ENCODE measurements around the gene TLX2. TPM values are rescaled to one million over a fixed set of nuclear protein-coding genes. Genes with fewer than 3 reads are reported as not detected.
"Not testable (repeated sequence)": the region's sequence is repeated elsewhere in the genome, so short reads cannot be mapped to it uniquely, and the experiment has no call there.

TLX2 gene
- total RNA-seq, 1 donor from 2014 or later = not detected

DNA sequence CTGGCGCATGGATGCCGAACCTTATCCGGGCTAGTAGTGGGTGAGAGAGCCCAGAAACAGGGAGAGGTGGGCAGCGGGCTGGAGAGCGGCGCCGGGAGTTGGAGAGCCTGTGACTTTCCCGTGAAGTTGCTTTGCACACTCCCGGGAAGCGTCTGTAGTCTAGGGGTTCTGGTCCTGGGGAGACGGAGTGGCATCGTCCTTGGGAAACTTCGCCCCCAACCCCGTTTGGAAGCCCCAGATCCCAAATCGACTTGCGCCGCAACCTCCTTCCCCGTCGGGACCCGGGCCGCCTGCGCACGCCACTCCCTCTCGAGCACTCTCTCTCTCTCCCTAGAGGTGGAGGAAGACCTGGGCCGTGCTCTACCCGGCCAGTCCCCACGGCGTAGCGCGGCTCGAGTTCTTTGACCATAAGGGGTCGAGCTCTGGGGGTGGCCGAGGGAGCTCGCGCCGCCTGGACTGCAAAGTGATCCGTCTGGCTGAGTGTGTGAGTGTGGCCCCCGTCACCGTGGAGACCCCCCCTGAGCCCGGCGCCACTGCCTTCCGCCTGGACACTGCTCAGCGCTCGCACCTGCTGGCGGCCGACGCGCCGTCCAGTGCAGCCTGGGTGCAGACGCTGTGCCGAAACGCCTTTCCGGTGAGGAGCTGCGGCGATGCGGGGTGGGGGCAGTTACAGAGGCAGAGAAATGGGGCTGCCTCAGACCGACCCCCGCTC, 40.7 kb downstream of the TLX2 start:
- DNase-seq (ENCODE audit: low spot score) = peak; percentile 67

DNA sequence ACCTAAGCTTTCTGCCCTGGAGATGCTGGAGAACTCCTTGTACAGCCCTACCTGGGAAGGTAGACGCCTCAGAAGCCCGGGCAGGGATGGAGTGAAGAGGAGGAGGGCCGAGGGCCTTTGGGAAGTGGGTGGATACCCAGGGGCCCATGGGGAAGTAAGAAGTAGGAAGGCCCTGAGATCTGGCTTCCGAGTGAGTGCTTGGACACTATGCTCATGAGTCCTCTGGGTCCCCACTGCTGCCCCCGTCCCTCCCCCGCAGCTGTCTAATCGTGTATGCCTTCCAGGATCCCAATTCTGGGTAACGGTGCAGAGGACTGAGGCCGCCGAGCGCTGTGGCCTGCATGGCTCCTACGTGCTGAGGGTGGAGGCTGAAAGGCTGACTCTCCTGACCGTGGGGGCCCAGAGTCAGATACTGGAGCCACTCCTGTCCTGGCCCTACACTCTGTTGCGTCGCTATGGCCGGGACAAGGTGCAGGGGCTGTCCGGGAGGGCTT, 41.4 kb downstream of the TLX2 start:
- no peak for DNase-seq (ENCODE audit: low spot score)

DNA sequence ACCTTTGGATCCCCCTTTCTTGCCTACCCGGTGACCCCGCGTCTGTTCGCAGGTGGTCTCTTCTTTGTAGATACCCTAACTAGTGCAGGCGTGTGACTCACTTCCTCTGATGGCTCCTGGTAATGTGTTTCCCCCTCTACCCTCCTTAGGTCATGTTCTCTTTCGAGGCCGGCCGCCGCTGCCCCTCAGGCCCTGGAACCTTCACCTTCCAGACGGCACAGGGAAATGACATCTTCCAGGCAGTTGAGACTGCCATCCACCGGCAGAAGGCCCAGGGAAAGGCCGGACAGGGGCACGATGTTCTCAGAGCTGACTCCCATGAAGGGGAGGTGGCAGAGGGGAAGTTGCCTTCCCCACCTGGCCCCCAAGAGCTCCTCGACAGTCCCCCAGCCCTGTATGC, 41.9 kb downstream of the TLX2 start:
- DNase-seq (ENCODE audit: low spot score) = no peak

DNA sequence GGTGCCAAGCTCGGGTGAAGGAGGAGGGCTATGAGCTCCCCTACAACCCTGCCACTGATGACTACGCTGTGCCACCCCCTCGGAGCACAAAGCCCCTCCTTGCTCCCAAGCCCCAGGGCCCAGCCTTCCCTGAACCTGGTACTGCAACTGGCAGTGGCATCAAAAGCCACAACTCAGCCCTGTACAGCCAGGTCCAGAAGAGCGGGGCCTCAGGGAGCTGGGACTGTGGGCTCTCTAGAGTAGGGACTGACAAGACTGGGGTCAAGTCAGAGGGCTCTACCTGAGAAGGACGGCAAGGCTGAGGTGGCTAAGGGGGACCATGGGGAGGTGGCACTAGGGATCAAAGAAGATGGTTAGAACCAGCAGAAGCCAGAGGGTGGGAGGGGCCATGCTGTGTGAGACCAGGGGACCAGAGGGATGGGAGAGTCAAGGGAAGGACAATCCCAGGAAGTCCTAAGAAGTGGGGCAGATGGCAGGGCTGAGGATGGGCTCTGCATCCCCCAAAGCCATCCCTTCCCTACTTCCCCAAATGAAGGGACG, 42.7 kb downstream of the TLX2 start:
- no peak for DNase-seq (ENCODE audit: low spot score)

DNA sequence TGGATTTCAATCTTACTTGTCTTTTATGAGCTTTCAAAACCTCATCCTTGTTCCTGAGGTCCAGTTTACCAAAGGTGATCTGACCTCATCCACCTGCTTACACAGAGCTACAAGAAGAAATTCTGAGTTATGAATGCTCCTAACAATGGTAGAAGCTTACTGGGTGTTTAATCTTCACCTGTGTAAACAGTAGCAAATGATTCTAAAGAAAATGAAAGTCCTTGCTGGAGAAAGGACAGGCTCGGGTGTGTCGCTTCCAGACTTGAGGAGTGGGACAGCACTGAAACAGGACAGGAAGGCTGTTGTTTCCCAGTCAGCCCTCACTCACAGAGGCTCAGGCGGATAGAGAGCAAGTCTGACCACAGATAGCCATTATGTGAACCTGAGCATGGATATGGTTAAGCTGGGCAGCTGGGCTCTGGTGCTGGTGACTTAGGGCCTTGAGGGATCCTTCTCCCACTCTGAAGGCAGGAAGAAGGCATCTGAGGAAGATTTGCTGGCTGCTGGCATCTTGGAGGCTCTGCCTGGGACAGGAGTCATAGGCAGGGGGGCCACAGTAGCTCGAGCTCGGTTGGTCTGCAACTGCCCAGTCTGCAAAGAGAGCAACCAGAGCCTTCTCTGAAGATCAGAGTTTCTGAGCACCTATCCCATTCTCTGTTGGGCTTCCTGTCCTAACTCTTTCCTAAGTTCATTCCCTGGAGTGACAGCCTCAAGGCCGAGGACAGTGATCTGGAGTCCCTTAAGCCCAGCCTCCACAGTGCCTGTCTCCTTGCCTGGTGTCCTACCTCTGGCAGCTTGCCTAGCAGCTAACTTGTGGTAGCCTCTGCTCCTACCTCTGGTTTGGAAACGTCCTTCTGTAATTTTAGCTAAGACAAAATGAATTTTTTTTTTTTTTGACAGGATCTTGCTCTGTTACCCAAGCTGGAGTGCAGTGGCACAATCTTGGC, 44.3 kb downstream of the TLX2 start:
- DNase-seq (ENCODE audit: low spot score) = no peak

DNA sequence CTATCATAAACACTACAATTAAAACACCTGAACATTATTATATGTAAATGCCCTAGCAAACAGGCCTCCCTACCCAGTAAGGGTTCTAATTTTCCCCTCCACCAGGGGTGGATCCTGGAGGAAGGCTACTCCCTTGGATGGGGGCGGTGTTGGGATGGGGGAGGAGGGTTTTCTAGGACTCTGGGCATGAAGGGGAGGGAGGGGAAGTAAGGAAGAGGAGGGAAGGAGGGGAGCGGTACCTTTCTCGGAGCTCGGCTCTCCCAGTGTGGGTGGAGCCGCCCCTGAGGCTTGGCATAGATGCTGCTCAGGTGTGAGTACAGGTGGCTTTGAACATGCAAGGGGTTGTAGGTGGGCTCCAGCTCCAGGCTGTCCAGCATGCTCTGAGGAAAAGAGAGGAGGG, 45.7 kb downstream of the TLX2 start:
- no peak for DNase-seq (ENCODE audit: low spot score)

DNA sequence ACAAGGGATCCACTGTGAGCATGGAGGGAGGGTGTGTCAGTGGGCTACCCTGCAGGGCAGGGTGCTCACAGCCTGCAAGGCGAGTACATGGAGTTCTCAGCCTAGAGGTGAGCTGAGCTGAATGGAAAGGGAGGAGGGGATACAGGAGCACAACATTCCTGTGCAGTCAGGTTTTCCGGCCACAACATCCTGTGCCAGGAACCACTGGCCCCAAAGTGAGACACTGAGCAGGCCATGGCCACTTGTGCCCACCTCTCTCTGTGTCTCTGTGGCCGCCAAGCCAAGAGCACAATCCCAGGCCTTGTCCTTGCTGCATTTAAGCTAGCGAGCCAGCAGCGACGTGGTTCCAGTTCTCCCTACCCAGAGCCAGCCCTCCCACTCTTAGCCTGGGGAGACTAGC, 46.3 kb downstream of the TLX2 start:
- no peak for DNase-seq (ENCODE audit: low spot score)

DNA sequence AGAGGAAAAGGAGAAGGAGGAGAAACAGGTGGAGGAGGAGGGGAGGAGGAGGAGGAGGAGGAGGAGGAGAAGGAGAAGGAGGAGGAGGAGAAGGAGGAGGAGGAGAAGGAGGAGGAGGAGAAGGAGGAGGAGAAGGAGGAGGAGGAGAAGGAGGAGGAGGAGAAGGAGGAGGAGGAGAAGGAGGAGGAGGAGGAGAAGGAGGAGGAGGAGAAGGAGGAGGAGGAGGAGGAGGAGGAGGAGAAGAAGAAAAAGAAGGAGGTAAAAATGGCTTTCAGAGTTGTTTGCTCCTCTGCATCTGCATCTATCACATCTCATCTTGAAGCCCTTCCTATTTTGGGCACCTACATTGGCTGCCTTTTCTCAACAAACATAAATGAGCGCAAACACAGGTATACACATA, 46.8 kb downstream of the TLX2 start:
- DNase-seq (ENCODE audit: low spot score) = not testable (repeated sequence)

DNA sequence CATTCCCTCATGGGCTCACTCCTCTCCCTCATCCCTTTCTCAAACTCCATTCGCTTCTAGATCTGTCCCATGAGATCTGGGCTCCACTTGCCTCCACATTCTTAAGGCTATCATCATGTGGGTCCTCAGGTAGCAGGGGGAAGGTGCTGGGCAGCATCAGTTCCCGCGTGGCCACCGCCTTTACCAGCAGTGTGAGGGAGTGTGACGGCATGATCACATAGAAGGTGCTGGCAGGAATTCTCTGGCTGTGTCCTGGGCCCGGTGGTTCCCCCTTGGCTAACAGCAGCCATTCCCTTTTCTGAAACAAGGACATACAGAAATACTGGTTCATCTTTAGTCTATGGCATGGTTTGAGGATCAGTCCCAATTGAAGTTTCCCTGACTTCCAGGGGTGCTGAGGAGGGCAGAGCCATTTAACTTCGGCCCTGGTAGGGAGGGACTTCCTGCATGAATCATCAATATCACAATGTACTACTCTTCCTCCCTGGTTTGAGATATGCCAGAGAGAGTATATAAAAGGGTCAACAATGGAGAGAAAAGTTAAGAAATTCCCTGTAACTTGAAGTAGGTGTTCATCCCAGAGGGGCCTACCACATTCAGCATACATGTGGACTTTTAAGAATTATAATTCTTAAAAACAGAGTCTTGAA, 48.0 kb downstream of the TLX2 start:
- DNase-seq (ENCODE audit: low spot score) = no peak

DNA sequence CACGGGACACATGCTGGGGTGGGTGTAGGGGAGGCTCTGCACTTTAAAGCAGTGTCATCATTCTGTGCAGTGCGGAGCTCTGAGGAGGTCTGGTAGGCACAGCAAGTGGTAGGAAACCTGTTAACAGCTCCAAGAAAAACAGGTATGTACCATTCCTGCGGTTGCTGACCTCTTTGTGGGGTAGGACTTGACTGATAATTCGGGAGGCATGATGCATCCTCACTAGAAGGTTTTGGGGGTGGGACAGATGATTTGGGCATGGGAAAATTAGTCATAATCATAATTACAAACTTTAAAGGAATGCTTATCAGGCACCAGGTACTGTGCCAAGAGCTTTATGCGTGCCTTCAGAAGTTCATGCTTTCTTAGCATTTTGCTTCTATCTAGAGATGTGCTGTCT, 50.0 kb downstream of the TLX2 start:
- no peak for DNase-seq (ENCODE audit: low spot score)

DNA sequence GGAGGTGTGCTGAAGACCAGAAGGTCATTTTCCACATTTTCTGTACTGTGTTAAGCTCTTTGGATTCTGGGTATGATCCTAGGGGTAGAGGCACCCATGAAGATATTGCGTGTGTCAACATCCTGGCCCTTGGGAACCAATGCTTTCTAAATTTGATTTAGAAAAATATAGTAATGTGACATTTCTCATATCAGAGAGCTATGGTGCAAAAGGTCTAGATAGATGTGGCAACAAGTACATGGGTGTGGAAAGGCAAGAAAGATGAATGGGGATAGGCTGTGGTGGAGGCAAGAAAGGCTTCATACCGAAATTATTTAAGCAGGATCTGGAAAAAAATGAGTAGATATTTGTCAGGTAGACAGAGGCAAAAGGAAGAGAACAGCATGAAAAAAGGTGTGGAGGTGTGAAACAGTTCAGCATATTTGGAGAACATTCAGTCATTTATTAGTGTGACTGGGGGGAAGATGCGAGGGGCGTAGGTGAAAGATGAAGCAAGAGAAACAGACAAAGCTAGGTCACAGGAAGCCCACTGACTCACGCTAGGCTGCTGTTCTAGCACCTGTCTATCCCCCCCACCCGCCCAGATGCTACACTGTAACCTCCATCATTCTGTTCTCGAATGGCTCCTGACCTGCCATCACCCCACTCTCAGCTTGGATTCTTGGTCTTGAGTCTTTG, 52.0 kb downstream of the TLX2 start:
- no peak for DNase-seq (ENCODE audit: low spot score)

DNA sequence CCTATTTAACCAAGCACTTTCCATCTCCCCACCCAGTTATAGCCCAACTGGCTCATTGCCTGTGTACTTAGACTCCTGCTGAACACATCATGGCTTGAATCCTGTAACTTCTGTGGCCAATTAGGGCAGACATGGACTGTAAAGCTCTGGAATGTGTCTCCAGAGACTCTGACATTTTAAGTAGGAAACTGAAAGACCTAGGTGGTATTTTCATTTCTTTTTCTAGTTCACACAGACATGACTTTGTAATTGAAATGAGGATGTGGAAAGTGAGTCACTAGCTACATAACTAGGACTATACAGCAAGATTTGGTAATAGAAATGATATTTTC, 52.5 kb downstream of the TLX2 start:
- DNase-seq (ENCODE audit: low spot score) = no peak

Other genes starting within 250 kb of the TLX2 start
- 7.2 TPM for gene SLC4A5, start 171.0 kb upstream of the TLX2 start, total RNA-seq
- 143 TPM for gene DCTN1, start 134.1 kb upstream of the TLX2 start, total RNA-seq
- gene C2orf81, start 92.8 kb upstream of the TLX2 start, total RNA-seq = 5.5 TPM
- 11.3 TPM for gene WDR54, start 92.7 kb upstream of the TLX2 start, total RNA-seq
- gene RTKN, start 72.5 kb upstream of the TLX2 start, total RNA-seq = 36.4 TPM
- 55.9 TPM for gene INO80B, start 59.4 kb upstream of the TLX2 start, total RNA-seq
- 100 TPM for gene WBP1, start 56.0 kb upstream of the TLX2 start, total RNA-seq
- 51.6 TPM for gene MOGS, start 49.1 kb upstream of the TLX2 start, total RNA-seq
- gene MRPL53, start 41.8 kb upstream of the TLX2 start, total RNA-seq = 71.8 TPM
- gene CCDC142, start 31.5 kb upstream of the TLX2 start, total RNA-seq = 28.6 TPM
- gene TTC31, start 31.4 kb upstream of the TLX2 start, total RNA-seq = 22.5 TPM
- 0.36 TPM for gene LBX2, start 14.8 kb upstream of the TLX2 start, total RNA-seq
- 46.6 TPM for gene PCGF1, start 6.8 kb upstream of the TLX2 start, total RNA-seq
- gene DQX1, start 11.8 kb downstream of the TLX2 start, total RNA-seq = 1.4 TPM
- gene AUP1, start 15.3 kb downstream of the TLX2 start, total RNA-seq = 98.5 TPM
- 22.4 TPM for gene HTRA2, start 15.5 kb downstream of the TLX2 start, total RNA-seq
- gene LOXL3, start 39.5 kb downstream of the TLX2 start, total RNA-seq = 6.4 TPM
- gene DOK1, start 40.3 kb downstream of the TLX2 start, total RNA-seq = 11.8 TPM
- gene M1AP, start 133.9 kb downstream of the TLX2 start, total RNA-seq = 1.4 TPM
- 9.1 TPM for gene SEMA4F, start 139.8 kb downstream of the TLX2 start, total RNA-seq